ENCODE measurements around the gene EXD3.
"Not testable (repeated sequence)": the region's sequence is repeated elsewhere in the genome, so short reads cannot be mapped to it uniquely, and the experiment has no call there.

The EXD3 gene

DNA sequence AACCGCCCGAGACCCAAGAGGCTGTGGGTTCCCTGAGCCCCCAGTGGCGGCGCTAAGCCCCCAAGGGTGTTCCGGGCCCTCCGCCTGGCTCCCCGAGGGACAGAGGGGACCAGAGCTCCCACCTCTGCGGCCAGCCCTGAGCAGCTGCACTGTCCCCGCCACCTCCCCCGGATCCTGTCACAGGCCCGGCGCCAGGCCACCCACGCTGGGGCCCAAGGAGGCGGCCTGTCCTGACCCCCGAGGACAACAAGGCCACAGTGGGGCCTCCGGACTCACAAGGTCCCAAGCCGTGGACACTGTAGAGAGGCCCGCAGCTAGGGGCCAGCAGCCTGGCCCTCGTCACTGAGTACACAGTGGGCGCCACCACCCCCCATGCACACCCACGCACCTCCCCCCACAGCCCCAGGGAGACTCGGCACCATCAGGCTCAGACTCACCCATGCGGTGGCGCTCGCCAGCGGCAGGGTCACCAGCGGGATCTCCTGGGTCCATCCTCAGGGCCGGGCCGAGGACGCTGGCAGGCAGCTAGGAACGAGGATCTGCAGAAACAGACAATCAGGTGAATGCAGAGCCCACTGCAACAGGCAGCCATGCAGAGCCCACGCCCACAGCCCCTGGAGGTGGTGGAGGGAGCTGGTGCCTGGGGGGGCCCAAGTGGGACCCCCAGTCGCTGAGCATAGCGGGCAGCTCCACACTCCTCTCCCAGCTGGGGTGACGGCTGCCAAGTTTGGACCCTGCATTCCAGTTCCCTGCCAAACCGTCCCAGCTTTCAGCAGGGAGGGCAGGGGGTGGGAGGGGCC lies 27.9 kb downstream of the EXD3 start:
- no peak overlapping the region for H3K4me3 ChIP-seq (ENCODE audit: low read depth, low read length)

GRCh38 chr9:137393176-137394150 lies 29.5 kb downstream of the EXD3 start:
- H3K4me3 ChIP-seq (ENCODE audit: low read depth, low read length) = no peak overlapping the region

- H3K4me3 ChIP-seq (ENCODE audit: low read depth, low read length) = no peak overlapping the region
Observed at GRCh38 chr9:137392232-137393007, 30.5 kb downstream of the EXD3 start.

DNA sequence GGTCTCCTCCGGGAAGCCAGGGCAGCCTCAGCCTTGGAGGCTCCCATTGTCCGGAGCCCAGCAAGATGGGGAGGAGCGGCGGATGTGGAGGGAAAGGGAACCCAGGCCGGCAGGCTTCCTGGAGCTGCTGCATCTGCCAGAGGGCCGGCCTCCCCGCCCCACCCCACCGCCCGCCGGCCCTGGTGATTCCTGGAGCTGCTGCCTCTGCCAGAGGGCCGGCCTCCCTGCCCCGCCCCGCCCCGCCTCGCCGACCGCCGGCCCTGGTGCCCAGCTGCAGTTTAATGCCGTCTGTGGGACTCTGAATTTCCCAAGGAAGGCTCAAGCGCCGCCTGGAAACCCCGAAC lies 31.6 kb downstream of the EXD3 start:
- H3K4me3 ChIP-seq (ENCODE audit: low read depth, low read length) = no peak overlapping the region

DNA sequence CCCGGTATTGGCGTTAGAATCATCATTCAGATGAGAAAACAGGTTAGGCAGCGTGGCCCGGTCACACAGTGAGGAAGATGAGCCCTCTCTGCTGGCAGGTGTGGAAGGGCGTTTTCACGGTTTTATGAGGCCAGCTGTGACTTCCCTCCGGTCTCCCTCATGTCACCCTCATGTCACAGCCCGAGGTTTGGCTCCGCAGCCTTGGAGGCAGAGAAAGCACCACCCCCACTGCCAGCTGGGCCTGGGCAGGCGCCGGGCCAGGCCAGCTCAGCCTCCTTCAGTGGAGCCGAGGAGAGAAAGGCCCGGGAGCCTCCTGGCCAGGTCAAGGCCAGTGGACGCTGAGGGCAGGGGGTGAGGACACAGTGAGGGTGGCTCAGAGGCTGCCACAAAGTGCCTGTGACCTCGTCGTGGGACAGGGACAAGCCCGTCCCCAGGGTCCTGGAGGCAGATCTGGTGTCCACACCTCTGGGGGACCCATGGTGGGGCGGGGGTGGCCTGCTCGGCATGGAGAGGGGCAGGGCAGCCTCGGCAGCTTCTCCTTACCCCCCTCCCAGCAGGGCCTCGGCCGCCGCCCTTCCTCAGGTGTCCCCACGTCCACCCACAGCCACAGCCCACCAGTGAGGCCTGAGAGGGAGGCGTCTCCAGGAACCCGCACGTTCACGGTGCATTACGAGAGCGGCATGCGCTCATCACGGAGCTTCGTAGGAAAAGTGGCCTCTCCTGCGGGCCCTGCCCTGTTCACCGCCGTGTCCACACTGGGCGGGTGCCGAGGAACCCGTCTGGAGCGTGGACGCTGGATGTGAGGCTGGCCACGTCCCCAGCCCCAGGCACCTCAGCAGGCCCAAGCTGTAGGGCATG lies 32.2 kb downstream of the EXD3 start:
- no peak overlapping the region for H3K4me3 ChIP-seq (ENCODE audit: low read depth, low read length)

- no peak overlapping the region for H3K4me3 ChIP-seq (ENCODE audit: low read depth, low read length)
Observed at GRCh38 chr9:137389428-137389746, 33.6 kb downstream of the EXD3 start.

GRCh38 chr9:137388589-137389427 lies 34.2 kb downstream of the EXD3 start:
- H3K4me3 ChIP-seq (ENCODE audit: low read depth, low read length) = no peak overlapping the region

DNA sequence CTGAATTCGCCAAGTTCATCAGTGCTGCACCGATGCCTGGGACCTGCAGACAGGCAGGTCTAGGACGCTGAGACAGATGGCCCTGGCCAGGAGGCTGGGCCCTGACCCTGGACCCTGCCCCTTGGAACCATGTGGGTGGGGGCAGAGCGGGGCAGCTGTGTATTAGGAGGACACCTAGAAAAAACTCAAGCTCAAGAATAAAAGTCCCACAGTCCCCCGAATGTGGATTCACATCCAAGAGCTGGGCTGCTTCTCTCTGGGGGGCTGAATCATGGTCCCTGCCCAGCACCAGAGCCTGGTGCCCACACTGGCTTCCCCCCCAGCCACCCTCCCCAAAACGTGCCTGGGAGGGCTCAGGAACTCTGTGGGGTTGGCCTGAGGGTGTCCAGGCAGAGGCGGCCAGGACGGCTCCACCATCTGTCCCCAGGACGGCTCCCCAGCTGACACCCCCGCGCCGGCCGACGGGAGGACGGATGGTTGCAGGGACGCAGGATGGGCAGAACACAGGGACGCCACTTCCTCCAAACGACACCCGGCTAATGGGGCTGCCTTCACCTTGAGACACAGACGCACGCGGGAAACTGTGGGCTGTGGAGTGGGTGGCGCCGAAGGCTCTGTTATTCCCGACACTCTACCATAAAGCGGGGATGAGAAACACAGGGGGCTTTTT lies 34.9 kb downstream of the EXD3 start:
- no peak overlapping the region for H3K4me3 ChIP-seq (ENCODE audit: low read depth, low read length)

DNA sequence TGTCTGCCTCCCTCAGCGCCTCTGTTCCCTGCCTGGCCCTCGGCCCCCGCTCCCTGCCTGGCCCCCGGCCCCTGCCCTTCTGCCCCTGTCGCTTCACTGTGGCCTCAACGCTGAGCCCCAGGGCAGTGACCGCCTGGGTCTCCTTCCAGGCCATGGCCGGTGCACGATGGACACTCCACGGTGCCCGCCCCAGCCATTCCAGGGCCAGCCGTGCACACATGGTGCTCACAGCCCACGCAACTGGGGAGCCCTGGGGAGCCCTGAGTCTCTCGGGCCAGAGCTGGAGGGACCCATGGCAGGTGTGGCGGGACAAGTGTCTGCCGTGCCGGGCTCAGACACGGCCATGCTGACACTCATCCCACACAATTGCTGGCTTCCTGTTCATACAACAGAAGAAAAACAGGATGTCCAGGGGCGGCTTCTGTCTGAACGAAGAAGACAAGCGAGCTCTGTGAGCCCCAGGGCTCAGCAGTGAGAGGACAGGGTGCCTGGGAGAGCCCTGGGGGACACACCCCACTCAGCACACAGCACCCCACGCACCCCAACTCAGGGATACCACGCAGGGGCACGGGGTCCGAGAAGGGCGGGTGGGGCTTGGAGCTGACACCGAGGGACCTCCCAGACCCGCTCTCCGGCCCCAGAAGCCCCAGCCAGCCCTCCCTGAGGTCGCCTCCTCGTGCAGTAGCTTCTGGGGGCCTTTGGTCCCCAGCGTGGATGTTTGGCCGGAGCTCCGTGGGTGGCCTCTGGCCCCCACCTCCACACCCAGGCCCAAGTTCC lies 35.7 kb downstream of the EXD3 start:
- no peak overlapping the region for H3K4me3 ChIP-seq (ENCODE audit: low read depth, low read length)

- H3K4me3 ChIP-seq (ENCODE audit: low read depth, low read length) = not testable (repeated sequence)
Observed at GRCh38 chr9:137386507-137387113, 36.4 kb downstream of the EXD3 start.

DNA sequence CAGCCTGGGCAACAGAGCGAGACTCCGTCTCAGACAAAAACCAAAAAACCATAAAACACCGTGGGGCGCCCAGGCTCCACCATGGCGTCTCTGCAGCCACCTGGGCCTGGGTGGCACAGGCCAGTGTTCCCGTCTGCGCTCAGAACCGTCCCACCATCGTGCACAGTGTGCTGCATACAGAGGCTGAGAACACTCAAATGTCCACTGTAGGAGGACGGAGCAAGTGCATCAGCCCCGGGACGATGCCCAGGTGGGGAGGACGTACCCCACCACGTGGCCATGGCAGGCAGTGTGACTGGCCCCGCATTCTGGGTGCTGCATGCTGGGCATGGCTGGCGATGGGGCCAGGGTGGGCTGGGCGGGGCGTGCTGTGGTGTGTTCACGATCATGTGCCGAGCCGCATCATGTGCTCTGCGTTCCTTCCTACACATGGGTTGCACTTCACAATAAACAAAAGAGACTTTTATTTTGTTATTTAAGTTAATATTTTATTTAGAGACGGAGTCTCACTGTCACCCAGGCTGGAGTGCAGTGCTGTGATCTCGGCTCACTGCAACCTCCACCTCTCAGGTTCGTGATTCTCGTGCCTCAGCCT lies 37.8 kb downstream of the EXD3 start:
- no peak overlapping the region for H3K4me3 ChIP-seq (ENCODE audit: low read depth, low read length)

- H3K4me3 ChIP-seq (ENCODE audit: low read depth, low read length) = no peak overlapping the region
Observed at GRCh38 chr9:137383784-137384756, 38.9 kb downstream of the EXD3 start.

DNA sequence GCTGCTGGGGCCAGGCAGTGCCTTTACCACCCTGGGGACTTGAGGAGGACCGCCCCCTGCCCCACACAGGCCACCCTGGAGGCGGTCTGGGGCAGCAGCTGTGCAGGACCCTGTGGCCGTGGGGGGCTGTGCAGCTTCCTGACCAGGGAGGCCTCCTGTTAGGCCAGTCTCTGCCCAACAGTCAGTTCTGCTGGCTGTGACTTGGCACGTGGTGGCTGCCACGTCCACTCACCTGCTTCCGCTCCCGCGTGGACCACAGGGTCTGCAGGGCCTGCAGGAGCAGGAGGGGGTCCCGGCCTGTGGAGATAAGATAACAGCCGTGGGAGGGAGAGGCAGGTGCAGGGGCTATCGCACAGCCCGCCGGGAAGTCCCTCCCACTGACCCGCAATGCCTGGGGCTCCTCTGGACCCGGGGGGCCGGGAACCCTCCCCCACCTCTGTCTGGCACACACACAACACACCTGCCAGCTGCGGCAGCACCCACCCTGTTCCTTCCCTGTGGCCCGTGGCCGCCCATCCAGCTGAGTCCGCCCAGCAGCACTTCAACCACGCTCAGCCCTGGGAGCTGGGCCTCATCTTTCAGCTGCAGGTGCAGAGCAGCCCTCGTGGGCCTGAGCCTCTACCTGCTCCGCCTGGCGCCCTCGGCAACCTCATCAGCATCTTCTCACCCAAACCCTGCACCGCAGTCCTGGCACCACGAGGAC lies 39.7 kb downstream of the EXD3 start:
- no peak overlapping the region for H3K4me3 ChIP-seq (ENCODE audit: low read depth, low read length)

DNA sequence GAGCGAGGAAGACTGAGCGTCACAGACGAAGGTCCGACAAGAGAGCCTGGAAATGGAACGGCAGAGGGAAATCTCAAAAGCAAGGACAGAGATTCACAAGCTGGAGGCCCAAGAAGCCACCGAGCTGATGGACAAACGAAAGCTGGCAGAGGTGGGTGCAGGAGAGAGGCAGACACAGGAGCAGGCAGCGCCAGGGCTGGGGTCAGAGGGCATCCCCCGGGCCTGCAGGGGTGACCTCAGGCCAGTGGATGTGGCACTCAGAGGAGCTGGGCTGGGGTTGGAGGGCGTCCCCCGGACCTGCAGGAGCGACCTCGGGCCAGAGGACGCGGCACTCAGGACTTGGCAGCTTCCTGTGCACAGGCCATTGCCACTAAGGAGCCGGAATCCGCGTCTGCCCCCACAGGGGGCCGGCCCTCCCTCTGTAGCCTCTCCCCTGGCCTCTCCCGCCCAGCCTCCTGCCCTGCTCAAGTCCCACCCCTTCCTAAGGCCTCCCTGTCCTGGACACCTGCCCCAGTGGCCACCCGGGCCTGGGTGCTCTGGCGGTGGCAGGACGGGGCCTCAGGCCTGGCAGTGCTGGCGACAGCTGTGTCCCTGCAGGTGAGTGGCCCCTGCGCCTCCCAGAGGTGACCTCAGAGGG lies 40.4 kb downstream of the EXD3 start:
- no peak overlapping the region for H3K4me3 ChIP-seq (ENCODE audit: low read depth, low read length)

All from iPS-11a (cell line).